Astrocyte (in vitro differentiated cells and primary cell): ENCODE results near the gene TSPAN4.

Experiments
- CTCF ChIP-seq: IDR thresholded peaks from 2 replicates; pipeline ENCODE4 v1.5.1; 2011; ENCODE audit warnings: low read depth, mild to moderate bottlenecking, inconsistent platforms, low read length, moderate library complexity; ENCODE audit not compliant: insufficient read depth
- EZH2 ChIP-seq: IDR thresholded peaks from 2 replicates; pipeline ENCODE4 v1.6.1; 2012; ENCODE audit warnings: mild to moderate bottlenecking, low read length, inconsistent platforms; ENCODE audit not compliant: insufficient read depth

- TF ChIP-seq CTCF = no peak
- TF ChIP-seq EZH2 = no peak
Measured at GRCh38 chr11:888310-889212, 45.9 kb downstream of the TSPAN4 start.
